ENCODE measurements around the gene PAX1. TPM values are rescaled to one million over a fixed set of nuclear protein-coding genes. Genes with fewer than 3 reads are reported as not detected.

The PAX1 gene
- total RNA-seq (not detected in 2 replicates), polyA plus RNA-seq (not detected in 2 replicates), polyA minus RNA-seq (ENCODE audit: low replicate concordance) (not detected in 2 replicates)
- not detected in 2 replicates for polyA plus RNA-seq (2012)

DNA sequence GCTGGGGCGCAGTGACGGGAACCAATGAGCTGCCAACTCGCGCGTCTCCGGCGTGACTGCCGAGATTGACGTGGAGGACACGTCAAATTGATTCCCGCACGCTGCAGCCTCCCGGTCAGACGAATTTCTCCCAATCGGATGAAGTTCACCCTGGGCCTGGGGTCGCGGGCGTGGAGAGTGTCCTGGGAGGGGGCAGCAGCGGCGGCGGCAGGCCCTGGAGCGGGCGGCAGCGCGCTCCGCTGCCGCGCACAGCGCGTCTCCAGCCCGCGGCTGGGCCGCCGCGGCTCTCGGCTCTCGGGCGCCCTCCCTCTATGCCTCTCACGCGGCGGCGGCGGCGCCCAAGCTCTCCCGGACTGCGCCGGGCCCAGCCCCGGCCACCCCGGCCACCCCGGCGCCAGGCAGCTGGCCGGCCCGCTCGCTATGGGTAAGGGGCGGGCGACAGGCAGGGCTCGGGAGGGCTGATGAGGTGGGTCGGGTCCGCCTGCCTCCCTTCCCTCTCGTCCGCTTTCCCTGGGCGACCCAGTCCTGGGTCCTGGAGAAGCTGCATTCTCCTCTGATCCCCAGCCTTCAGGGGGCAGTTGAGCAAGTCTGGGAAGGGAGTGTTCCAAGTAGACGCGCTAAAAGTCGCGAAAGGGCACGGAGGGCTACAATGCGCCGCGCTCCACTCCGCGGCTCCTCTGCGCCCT is at the start of gene PAX1:
Gene PAX1 (plus strand): TSS at position 90 of the 686 bp plus-strand sequence. CDS start 49 bp downstream, at position 139.
- Histone ChIP-seq H2AFZ (ENCODE audit: low read length) (no peak within 1 kb of the TSS), H3K9me3 (ENCODE audit: control insufficient read depth, insufficient read depth, low read depth, low read length) (no peaks in the 10 kb centered on the region), H3K4me2 (ENCODE audit: extremely low read depth, insufficient read depth, low read length) (no peak within 1 kb of the TSS), H3K27ac (ENCODE audit: insufficient read depth, low read length) (no peak within 1 kb of the TSS), H3K27me3 (ENCODE audit: control insufficient read depth, insufficient read depth, low read length) (peaks cover 39% of the 10 kb centered on the region), H3K9ac (ENCODE audit: insufficient read depth, low read length) (no peak within 1 kb of the TSS), H3K4me1 (ENCODE audit: control insufficient read depth, extremely low read depth, insufficient read depth, low read length) (no peaks in the 10 kb centered on the region), H3K36me3 (ENCODE audit: control insufficient read depth, insufficient read depth, low read length) (no peaks in the 10 kb centered on the region), H3K4me3 (replicated peaks in 1 of 4; ENCODE audit: control extremely low read depth in 1 of 4, insufficient read depth in 1 of 4, low read depth in 3 of 4, low read length in 4 of 4) (no peak within 1 kb of the TSS), H3K79me2 (ENCODE audit: control insufficient read depth, insufficient read depth, low read length) (no peaks in the 10 kb centered on the region), H4K20me1 (ENCODE audit: control insufficient read depth, extremely low read depth, insufficient read depth, low read length) (no peaks in the 10 kb centered on the region)
- no peak for TF ChIP-seq EZH2 (IDR thresholded peaks at IDR 0.05; ENCODE audit: low read length, missing control alignments)
- TF ChIP-seq, protein P1, sequence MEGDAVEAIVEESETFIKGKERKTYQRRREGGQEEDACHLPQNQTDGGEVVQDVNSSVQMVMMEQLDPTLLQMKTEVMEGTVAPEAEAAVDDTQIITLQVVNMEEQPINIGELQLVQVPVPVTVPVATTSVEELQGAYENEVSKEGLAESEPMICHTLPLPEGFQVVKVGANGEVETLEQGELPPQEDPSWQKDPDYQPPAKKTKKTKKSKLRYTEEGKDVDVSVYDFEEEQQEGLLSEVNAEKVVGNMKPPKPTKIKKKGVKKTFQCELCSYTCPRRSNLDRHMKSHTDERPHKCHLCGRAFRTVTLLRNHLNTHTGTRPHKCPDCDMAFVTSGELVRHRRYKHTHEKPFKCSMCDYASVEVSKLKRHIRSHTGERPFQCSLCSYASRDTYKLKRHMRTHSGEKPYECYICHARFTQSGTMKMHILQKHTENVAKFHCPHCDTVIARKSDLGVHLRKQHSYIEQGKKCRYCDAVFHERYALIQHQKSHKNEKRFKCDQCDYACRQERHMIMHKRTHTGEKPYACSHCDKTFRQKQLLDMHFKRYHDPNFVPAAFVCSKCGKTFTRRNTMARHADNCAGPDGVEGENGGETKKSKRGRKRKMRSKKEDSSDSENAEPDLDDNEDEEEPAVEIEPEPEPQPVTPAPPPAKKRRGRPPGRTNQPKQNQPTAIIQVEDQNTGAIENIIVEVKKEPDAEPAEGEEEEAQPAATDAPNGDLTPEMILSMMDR (conservative IDR thresholded peaks at IDR 0.05 in 1 of 2, IDR thresholded peaks at IDR 0.05 in 1 of 2; ENCODE audit: low read depth in 1 of 2, low read length in 2 of 2): no peak
- DNase-seq (ENCODE audit: low read depth in 2 of 2): no peak

DNA sequence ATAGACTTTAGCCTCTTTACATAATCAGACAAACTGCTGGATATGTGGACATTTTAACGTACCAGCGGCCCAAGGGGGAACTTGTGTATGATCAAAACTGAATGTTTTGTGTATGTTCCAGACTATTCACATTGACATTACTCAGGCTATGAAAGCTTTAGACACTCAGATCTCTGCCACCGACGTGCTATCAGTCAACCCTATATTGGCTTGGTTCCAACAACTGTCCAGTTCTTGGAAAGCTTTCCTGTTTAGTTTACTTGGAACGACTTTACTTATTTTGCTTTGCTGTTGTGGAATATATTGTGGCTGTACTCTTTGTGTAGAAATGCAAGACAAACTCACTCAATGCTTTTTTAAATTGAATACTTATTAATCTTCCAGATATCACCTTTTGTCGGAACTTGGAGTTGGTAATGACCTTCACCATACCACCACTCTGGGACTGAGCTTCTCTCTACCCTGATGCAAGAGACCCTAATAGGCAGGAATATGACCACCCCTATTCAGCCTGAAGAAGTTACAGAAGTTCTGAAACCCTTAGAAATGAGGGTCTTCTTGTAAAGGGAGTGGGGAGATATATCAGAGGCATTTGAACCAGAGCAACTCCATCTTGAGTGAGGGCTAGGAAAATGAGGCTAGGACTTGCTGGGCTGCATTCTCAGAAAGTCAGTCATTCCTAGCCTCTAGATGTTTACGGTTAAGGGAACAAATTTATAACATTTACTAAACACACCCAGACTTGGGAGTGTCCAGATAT is 49.0 kb upstream of the PAX1 start:
- TF ChIP-seq, protein P1 (conservative IDR thresholded peaks at IDR 0.05 in 1 of 2, IDR thresholded peaks at IDR 0.05 in 1 of 2; ENCODE audit: low read depth in 1 of 2, low read length in 2 of 2): no peak
- TF ChIP-seq EZH2 (IDR thresholded peaks at IDR 0.05; ENCODE audit: low read length, missing control alignments): no peak
- no peak overlapping the region for H2AFZ ChIP-seq (ENCODE audit: low read length)
- DNase-seq (ENCODE audit: low read depth in 2 of 2): no peak
- no peaks in the 10 kb centered on the region for H4K20me1 ChIP-seq (ENCODE audit: control insufficient read depth, extremely low read depth, insufficient read depth, low read length)
- H3K27me3 ChIP-seq (ENCODE audit: control insufficient read depth, insufficient read depth, low read length): no peaks in the 10 kb centered on the region
- H3K9me3 ChIP-seq (ENCODE audit: control insufficient read depth, insufficient read depth, low read depth, low read length): no peaks in the 10 kb centered on the region
- no peaks in the 10 kb centered on the region for H3K79me2 ChIP-seq (ENCODE audit: control insufficient read depth, insufficient read depth, low read length)
- no peaks in the 10 kb centered on the region for H3K36me3 ChIP-seq (ENCODE audit: control insufficient read depth, insufficient read depth, low read length)
- no peak overlapping the region for H3K27ac ChIP-seq (ENCODE audit: insufficient read depth, low read length)
- H3K9ac ChIP-seq (ENCODE audit: insufficient read depth, low read length): no peak overlapping the region
- no peak overlapping the region for H3K4me3 ChIP-seq (replicated peaks in 1 of 4; ENCODE audit: control extremely low read depth in 1 of 4, insufficient read depth in 1 of 4, low read depth in 3 of 4, low read length in 4 of 4)
- no peak overlapping the region for H3K4me2 ChIP-seq (ENCODE audit: extremely low read depth, insufficient read depth, low read length)
- no peaks in the 10 kb centered on the region for H3K4me1 ChIP-seq (ENCODE audit: control insufficient read depth, extremely low read depth, insufficient read depth, low read length)

DNA sequence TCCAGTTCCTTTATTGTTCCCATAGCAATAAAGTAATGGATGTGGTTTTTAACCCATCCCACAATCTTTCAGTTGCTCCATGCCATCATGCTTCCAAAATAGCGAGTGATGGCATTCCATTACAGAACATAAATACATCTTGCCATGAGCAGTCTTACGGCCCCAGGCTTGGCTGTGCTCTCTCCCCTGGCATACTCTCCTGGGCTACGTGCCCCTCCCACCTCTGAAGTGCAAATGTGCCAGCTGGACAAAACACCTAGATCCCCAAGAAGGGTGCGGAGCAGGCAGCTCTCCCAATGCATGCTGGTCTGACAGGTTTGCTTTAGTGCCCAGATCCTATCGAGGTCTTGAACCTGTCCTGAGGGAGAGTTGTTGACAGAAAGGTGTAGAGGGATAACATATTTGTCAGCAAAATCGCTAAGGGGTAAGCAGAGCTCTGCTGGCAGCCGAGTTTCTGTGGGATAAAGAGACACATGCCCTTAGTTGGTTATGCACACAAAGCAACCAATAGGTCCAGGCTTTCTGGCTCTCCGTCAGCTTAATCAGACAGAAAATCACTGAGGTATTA is 43.9 kb upstream of the PAX1 start:
- no peaks in the 10 kb centered on the region for H3K9me3 ChIP-seq (ENCODE audit: control insufficient read depth, insufficient read depth, low read depth, low read length)
- no peak overlapping the region for H3K9ac ChIP-seq (ENCODE audit: insufficient read depth, low read length)
- no peaks in the 10 kb centered on the region for H4K20me1 ChIP-seq (ENCODE audit: control insufficient read depth, extremely low read depth, insufficient read depth, low read length)
- H3K4me1 ChIP-seq (ENCODE audit: control insufficient read depth, extremely low read depth, insufficient read depth, low read length): no peaks in the 10 kb centered on the region
- H3K27me3 ChIP-seq (ENCODE audit: control insufficient read depth, insufficient read depth, low read length): no peaks in the 10 kb centered on the region
- H3K4me2 ChIP-seq (ENCODE audit: extremely low read depth, insufficient read depth, low read length): no peak overlapping the region
- no peak overlapping the region for H3K27ac ChIP-seq (ENCODE audit: insufficient read depth, low read length)
- DNase-seq (ENCODE audit: low read depth in 2 of 2): no peak
- no peaks in the 10 kb centered on the region for H3K79me2 ChIP-seq (ENCODE audit: control insufficient read depth, insufficient read depth, low read length)
- no peak overlapping the region for H3K4me3 ChIP-seq (replicated peaks in 1 of 4; ENCODE audit: control extremely low read depth in 1 of 4, insufficient read depth in 1 of 4, low read depth in 3 of 4, low read length in 4 of 4)
- no peaks in the 10 kb centered on the region for H3K36me3 ChIP-seq (ENCODE audit: control insufficient read depth, insufficient read depth, low read length)
- no peak for TF ChIP-seq EZH2 (IDR thresholded peaks at IDR 0.05; ENCODE audit: low read length, missing control alignments)
- TF ChIP-seq, protein P1 (conservative IDR thresholded peaks at IDR 0.05 in 1 of 2, IDR thresholded peaks at IDR 0.05 in 1 of 2; ENCODE audit: low read depth in 1 of 2, low read length in 2 of 2): no peak
- no peak overlapping the region for H2AFZ ChIP-seq (ENCODE audit: low read length)
